AG04449 (cell line): Measurements from ENCODE around the gene CEP20.
"Not testable (repeated sequence)": the region's sequence is repeated elsewhere in the genome, so short reads cannot be mapped to it uniquely, and the experiment has no call there.

Source experiments
- CTCF ChIA-PET: fragments of 350-600 bp; formaldehyde crosslinking; extraction: SDS; loops from one replicate; lab custom pipeline; 2021; ENCODE audit warnings: antibody characterized with exemption; lab: Yijun Ruan, JAX
- POLR2A ChIA-PET: fragments of 400-600, 350-600 bp; formaldehyde crosslinking; extraction: SDS; loops from one replicate; lab custom pipeline; 2020; ENCODE audit warnings: antibody characterized with exemption, inconsistent platforms; lab: Yijun Ruan, JAX
- DNase-seq: peaks from one replicate; pipeline ENCODE4 v3.0.0-alpha.2; 2010; ENCODE audit warnings: low read depth, low spot score
- H3K4me3 ChIP-seq: 2 replicates; pipeline ENCODE4 v1.5.1; 2011; ENCODE audit warnings: low read depth, mild to moderate bottlenecking, control low read depth, low read length
- CTCF ChIP-seq: IDR thresholded peaks from one replicate; pipeline ENCODE4 v1.5.1; 2011; ENCODE audit warnings: mild to moderate bottlenecking, moderate library complexity, low read length, control low read depth, inconsistent platforms; ENCODE audit not compliant: insufficient read depth; ENCODE audit errors: missing control alignments

Gene CEP20

GRCh38 chr16:15888072-15888976 lies at the start of gene CEP20:
Gene CEP20 (minus strand): TSS chr16:15888603. CDS start chr16:15888585, 18 bp downstream.
- ChIA-PET CTCF (interaction anchor here (1.3 to 4.0 kb wide), 5 partner anchors 11 to 239 kb away, joined by 3 to 44 read pairs (median 13); no protein-coding TSS in a partner anchor), POLR2A (interaction anchor here (0.6 to 1.5 kb wide), 13 partner anchors 9 to 270 kb away, joined by 3 to 9 read pairs (median 4); no protein-coding TSS in a partner anchor)
- peak; percentile 91 for DNase-seq
- TF ChIP-seq CTCF, result peak; percentile 2
- H3K4me3 ChIP-seq, result peak within 1 kb of the TSS; percentile 94

GRCh38 chr16:15936809-15937208 lies 48.4 kb upstream of the CEP20 start:
- H3K4me3 ChIP-seq, DNase-seq, CTCF ChIA-PET, POLR2A ChIA-PET: not testable (repeated sequence)

GRCh38 chr16:15934991-15935390 lies 46.6 kb upstream of the CEP20 start:
- TF ChIP-seq CTCF, result no peak
- ChIA-PET CTCF (no interaction called here), POLR2A (no interaction called here)
- H3K4me3 ChIP-seq, result no peak overlapping the region
- DNase-seq, result no peak

DNA sequence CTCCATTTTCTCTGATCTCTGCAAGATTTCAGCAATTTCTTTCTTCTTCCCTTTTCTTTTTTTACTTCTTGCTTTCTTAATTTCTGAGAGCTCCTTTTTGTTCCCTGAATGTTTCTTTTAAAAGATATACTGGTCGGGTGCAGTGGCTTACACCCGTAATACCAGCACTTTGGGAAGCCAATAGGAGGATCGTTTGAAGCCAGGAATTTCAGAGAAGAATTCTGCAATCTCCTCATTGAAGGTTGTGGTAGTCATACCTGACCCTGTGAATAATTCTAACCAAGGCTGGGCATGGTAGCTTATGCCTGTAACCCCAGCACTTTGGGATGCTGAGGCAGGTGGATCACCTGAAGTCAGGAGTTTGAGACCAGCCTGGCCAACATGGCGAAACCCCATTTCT lies 45.4 kb upstream of the CEP20 start:
- TF ChIP-seq CTCF, result no peak
- ChIA-PET POLR2A (no interaction called here), CTCF (interaction anchor here (0.7 kb wide), 1 partner anchor 18 kb away, joined by 3 read pairs; no protein-coding TSS in a partner anchor)
- DNase-seq, result no peak
- H3K4me3 ChIP-seq, result no peak overlapping the region

- POLR2A ChIA-PET, result no interaction called here
These were observed 44.5 kb upstream of the CEP20 start for GRCh38 chr16:15932939-15933338.

More at GRCh38 chr16:15932939-15933338, 44.5 kb upstream of the CEP20 start:
- no peak for DNase-seq
- H3K4me3 ChIP-seq, result no peak overlapping the region
- CTCF ChIA-PET, result no interaction called here
- TF ChIP-seq CTCF, result no peak
